SU-DHL-6 (cell line): ENCODE measurements around the gene ARHGAP8.

ENCODE experiments used
- H2AFZ ChIP-seq: fragments of 200-600 bp; sonication (generic); 2 replicates; pipeline ENCODE4 v1.6.1; 2014; ENCODE audit warnings: low read depth, mild to moderate bottlenecking, moderate library complexity, mixed read lengths, antibody characterized with exemption, low read length; ENCODE audit not compliant: severe bottlenecking
- H3F3A ChIP-seq: fragments of 200-600 bp; shearing (Covaris generic); 2 replicates; pipeline ENCODE4 v1.6.0; 2016; ENCODE audit warnings: antibody characterized with exemption, mild to moderate bottlenecking; ENCODE audit not compliant: insufficient read depth
- H3K27ac ChIP-seq: fragments of 200-600 bp; sonication (generic); 2 replicates; pipeline ENCODE4 v1.5.1; 2016; ENCODE audit warnings: low read depth, mild to moderate bottlenecking, low read length, moderate library complexity, mixed read lengths
- H3K27me3 ChIP-seq: fragments of 200-600 bp; sonication (generic), shearing (Covaris generic); 2 replicates; pipeline ENCODE4 v1.6.0; 2014; ENCODE audit warnings: mild to moderate bottlenecking, low read length
- H3K36me3 ChIP-seq: fragments of 200-600 bp; sonication (generic); 2 replicates; pipeline ENCODE4 v1.6.1; 2014; ENCODE audit warnings: mild to moderate bottlenecking, low read length, mixed read lengths
- H3K4me2 ChIP-seq: fragments of 300-600, 200-600 bp; shearing (Covaris generic), sonication (generic); 2 replicates; pipeline ENCODE4 v1.6.0; 2014; ENCODE audit warnings: low read length, low read depth, mild to moderate bottlenecking; ENCODE audit not compliant: poor library complexity, severe bottlenecking
- H3K4me3 ChIP-seq: fragments of 200-600 bp; sonication (generic); 2 replicates; pipeline ENCODE4 v1.5.1; 2014; ENCODE audit warnings: antibody characterized with exemption, low read length, mild to moderate bottlenecking, mixed read lengths; ENCODE audit not compliant: insufficient read depth, poor library complexity, severe bottlenecking
- H3K79me2 ChIP-seq: fragments of 200-600 bp; sonication (generic); 2 replicates; pipeline ENCODE4 v1.6.1; 2014; ENCODE audit warnings: mild to moderate bottlenecking, low read length, moderate library complexity; ENCODE audit not compliant: insufficient read depth
- H3K9ac ChIP-seq: fragments of 200-600 bp; sonication (generic); 2 replicates; pipeline ENCODE4 v1.7.0; 2014; ENCODE audit warnings: mild to moderate bottlenecking, low read length
- H3K9me2 ChIP-seq: fragments of 200-600 bp; sonication (generic); replicated peaks from 2 replicates; pipeline ENCODE4 v1.6.1; 2014; ENCODE audit warnings: low read length; ENCODE audit not compliant: insufficient read depth
- H3K9me3 ChIP-seq: fragments of 200-600 bp; sonication (generic); 2 replicates; pipeline ENCODE4 v1.6.1; 2014; ENCODE audit warnings: low read length, mixed read lengths; ENCODE audit not compliant: insufficient read depth
- H4K20me1 ChIP-seq: fragments of 200-600 bp; sonication (generic); 2 replicates; pipeline ENCODE4 v1.6.1; 2014; ENCODE audit warnings: low read depth, mild to moderate bottlenecking, antibody characterized with exemption, low read length, moderate library complexity, mixed read lengths
- EZH2phosphoT487 ChIP-seq: fragments of 200-600 bp; sonication (generic), shearing (Covaris generic); conservative IDR thresholded peaks from 2 replicates; pipeline ENCODE4 v1.6.1; 2018; ENCODE audit warnings: mild to moderate bottlenecking, antibody characterized with exemption, low read length, moderate library complexity, mixed read lengths
- TF ChIP-seq, protein P1 (sequence below): fragments of 200-600 bp; sonication (generic); IDR thresholded peaks from one replicate; pipeline ENCODE4 v1.5.1; 2017; ENCODE audit warnings: antibody characterized with exemption, mild to moderate bottlenecking, low read length, moderate library complexity; ENCODE audit not compliant: insufficient read depth, poor library complexity, severe bottlenecking

The ARHGAP8 gene

DNA sequence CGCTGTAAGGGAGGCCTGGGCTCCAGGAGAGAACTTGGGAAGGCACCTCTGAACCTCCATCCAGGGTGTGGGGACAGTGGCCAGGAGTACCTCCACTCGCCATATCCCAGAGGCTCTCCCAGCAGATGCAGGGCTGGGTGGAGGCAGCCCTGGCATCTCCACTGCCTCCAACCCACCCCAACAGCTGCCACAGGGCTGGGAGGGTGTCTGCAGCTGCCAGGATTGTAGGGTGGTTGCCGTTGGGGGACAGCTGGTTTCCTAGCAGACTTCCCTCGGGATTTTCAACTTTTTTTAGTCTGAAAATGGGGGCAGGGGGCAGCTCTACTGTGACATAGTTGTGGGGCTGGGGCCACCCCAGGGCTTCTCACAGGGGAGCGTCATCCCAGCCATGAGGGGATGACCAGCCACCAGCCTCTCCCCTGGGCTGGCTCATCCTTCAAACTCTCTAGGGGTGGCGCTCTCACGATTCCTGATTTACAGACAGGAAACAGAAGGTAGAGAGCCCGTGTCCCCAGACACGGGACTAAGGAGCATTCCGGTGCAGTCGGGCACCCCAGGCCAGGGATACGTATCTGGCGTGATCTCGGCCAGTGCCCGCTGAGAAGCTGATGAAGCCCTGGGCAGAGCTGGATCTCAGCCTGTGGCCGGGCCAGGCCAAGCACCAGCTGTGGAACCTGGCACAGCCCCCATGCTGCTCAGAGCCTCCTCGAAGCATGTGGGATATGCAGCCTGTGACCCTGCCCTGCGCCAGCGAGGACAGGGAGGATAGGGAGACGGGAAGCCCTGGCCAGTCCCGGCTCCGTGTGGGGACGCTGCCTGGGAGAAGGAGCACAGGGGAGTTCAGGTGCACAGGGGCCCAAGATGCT is 40.5 kb upstream of the ARHGAP8 start:
- Histone ChIP-seq H3K36me3 (no peaks in the 10 kb centered on the region), H3K4me3 (no peak overlapping the region), H4K20me1 (no peaks in the 10 kb centered on the region), H3K4me2 (no peak overlapping the region), H3K79me2 (no peaks in the 10 kb centered on the region), H3K9ac (no peak overlapping the region), H3K27ac (no peak overlapping the region), H3K9me3 (no peaks in the 10 kb centered on the region), H3K9me2 (no peaks in the 10 kb centered on the region), H3F3A (no peaks in the 10 kb centered on the region), H3K27me3 (no peaks in the 10 kb centered on the region), H2AFZ (no peak overlapping the region)
- TF ChIP-seq, protein P1, sequence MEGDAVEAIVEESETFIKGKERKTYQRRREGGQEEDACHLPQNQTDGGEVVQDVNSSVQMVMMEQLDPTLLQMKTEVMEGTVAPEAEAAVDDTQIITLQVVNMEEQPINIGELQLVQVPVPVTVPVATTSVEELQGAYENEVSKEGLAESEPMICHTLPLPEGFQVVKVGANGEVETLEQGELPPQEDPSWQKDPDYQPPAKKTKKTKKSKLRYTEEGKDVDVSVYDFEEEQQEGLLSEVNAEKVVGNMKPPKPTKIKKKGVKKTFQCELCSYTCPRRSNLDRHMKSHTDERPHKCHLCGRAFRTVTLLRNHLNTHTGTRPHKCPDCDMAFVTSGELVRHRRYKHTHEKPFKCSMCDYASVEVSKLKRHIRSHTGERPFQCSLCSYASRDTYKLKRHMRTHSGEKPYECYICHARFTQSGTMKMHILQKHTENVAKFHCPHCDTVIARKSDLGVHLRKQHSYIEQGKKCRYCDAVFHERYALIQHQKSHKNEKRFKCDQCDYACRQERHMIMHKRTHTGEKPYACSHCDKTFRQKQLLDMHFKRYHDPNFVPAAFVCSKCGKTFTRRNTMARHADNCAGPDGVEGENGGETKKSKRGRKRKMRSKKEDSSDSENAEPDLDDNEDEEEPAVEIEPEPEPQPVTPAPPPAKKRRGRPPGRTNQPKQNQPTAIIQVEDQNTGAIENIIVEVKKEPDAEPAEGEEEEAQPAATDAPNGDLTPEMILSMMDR = no peak
- TF ChIP-seq EZH2phosphoT487 = no peak

DNA sequence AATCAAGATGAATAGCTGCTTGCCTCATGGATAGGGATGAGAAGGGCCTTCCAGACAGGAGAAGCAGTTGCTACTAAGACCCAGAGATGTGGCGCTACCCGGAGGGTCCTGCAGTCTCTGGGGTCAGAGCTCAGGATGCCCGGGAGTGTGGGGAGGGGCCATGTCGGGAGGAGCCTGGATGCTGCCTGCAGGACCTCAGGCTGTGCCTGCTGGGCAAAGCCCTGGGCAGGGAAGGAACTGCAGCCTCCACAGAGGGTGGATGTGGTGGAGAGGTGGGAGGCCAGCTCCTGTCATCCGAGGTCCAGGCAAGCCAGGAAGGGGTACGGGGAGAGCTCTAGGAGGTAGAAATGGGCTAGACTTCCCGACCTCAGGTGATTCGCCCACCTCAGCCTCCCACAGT is 39.4 kb upstream of the ARHGAP8 start:
- H3K9me3 ChIP-seq = no peaks in the 10 kb centered on the region
- H3K9ac ChIP-seq = no peak overlapping the region
- H4K20me1 ChIP-seq = no peaks in the 10 kb centered on the region
- H3K79me2 ChIP-seq = no peaks in the 10 kb centered on the region
- H3K36me3 ChIP-seq = no peaks in the 10 kb centered on the region
- H3K4me2 ChIP-seq = no peak overlapping the region
- no peaks in the 10 kb centered on the region for H3F3A ChIP-seq
- H2AFZ ChIP-seq = no peak overlapping the region
- no peak overlapping the region for H3K4me3 ChIP-seq
- no peaks in the 10 kb centered on the region for H3K9me2 ChIP-seq
- H3K27me3 ChIP-seq = no peaks in the 10 kb centered on the region
- TF ChIP-seq, protein P1 = no peak
- no peak for TF ChIP-seq EZH2phosphoT487
- H3K27ac ChIP-seq = no peak overlapping the region

DNA sequence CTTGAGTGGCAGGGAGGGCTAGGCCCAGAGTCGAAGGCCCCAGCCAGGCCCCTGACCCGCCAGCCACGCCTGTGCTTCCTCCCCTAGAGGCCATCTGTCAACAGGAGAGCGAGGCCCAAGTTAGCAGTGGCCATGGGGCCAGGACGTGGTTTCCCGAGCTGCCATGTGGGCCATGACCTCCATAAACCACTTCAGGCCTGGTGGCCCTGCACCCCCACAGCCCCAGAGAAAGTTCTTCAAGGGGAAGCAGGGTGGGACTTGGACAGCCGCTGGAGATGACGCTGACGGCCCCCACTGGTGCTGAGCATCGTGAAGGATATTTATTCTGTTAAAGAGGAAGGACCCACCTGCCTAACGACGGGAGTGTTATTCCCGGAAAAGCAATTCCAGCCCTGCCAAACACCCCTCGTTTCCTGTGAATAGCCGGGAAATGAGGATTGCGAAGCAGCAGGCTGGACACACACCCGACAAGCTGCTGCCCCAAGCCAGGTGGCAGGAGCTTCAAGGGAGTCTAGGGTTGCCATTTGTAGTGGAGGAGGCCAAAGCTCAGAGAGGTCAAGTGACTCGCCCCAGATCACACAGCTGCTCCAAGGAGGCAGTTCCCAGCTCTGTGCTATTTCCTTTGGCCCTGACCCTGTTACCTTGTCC is 37.5 kb upstream of the ARHGAP8 start:
- H3F3A ChIP-seq = no peaks in the 10 kb centered on the region
- H3K9me3 ChIP-seq = no peaks in the 10 kb centered on the region
- no peak overlapping the region for H3K4me3 ChIP-seq
- no peaks in the 10 kb centered on the region for H3K27me3 ChIP-seq
- TF ChIP-seq EZH2phosphoT487 = no peak
- TF ChIP-seq, protein P1 = no peak
- no peaks in the 10 kb centered on the region for H3K36me3 ChIP-seq
- no peaks in the 10 kb centered on the region for H4K20me1 ChIP-seq
- no peaks in the 10 kb centered on the region for H3K79me2 ChIP-seq
- H3K4me2 ChIP-seq = no peak overlapping the region
- H3K27ac ChIP-seq = no peak overlapping the region
- H2AFZ ChIP-seq = no peak overlapping the region
- no peak overlapping the region for H3K9ac ChIP-seq
- H3K9me2 ChIP-seq = no peaks in the 10 kb centered on the region
